ENCODE data around the gene STX11.
"Not testable (repeated sequence)": the region's sequence is repeated elsewhere in the genome, so short reads cannot be mapped to it uniquely, and the experiment has no call there.

The STX11 gene

DNA sequence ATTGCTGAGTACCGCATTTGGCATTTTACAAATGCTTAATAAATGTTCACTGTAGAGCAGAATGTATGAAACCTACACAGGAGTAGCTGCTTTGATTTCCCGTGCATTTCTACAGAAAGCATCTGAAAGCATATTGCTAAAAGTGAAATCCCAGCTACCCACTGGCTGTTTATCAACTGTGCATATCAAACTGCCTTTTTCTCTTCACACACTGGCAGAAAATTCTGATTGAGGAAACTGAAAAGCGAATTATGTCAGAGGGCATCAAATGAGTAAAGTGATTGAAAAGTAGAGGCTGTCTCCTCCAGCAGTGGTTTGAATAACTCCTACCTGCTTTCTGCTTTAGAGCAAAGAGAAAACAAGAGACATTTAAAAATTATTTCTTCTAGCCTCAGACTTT, 28.0 kb downstream of the STX11 start:
- DNase-seq = no peak

DNA sequence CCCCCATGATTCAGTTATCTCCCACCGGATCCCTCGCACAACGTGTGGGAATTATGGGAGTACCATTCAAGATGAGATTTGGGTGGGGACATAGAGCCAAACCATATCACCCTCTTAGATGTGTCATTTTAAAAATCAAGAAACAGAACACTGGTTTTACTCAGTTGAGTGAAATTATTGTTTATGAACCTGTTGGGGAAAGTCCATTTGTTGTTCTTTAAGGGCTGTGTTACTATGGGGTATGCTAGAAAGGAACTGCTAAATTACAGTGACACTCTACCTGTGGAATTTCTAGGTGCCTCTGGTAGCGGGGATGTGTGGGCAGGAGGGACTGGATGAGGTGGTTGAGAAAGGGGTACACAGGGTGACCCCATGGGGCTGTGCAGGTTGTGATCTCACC, 28.9 kb downstream of the STX11 start:
- DNase-seq = no peak

DNA sequence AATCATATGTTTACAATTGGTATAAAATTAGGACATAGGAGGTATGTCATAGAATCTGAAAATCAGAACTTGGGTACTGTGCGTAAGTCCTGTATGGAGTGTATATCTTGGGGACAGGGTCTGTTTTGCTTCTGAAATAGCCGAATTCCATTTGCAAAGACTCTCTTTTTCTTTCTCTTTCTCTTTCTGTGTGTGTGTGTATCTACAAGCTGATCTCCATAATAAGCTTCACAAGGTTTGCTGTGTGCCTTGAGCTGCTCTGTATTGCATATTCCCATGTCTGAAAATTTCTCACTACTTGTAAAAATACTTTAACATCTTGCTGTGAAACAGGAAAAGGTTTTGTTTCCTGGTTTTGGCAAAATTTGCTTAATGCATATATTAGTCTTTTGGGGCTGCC, 29.5 kb downstream of the STX11 start:
- DNase-seq = no peak

DNA sequence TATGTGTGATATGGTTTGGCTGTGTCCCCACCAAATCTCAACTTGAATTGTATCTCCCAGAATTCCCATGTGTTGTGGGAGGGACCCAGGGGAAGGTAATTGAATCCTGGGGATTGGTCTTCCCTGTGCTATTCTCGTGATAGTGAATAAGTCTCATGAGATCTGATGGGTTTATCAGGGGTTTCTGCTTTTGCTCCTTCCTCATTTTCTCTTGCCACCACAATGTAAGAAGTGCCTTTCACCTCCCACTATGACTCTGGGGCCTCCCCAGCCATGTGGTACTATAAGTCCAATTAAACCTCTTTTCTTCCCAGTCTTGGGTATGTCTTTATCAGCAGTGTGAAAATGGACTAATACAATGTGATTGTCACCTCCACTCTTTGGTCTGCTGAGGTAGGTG, 30.0 kb downstream of the STX11 start:
- DNase-seq = not testable (repeated sequence)

DNA sequence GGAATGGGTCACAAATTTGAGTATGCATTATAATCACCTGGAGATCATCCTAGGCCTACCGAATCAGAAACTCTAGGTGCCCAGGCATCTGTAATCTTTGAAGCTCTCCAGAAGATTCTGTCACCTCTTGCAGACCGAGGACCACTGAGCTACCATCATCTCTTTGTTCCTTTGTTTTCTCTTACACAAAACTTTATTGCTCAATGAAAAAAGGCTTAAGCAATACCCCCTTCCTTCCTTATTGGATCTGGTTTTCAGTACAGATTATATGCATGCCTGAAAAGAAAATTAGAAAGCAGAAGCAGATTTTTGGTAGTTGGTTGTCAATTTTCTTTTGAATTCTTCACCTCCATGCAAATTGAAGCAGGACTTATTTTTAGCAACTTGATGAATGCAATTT, 31.3 kb downstream of the STX11 start:
- DNase-seq = no peak

DNA sequence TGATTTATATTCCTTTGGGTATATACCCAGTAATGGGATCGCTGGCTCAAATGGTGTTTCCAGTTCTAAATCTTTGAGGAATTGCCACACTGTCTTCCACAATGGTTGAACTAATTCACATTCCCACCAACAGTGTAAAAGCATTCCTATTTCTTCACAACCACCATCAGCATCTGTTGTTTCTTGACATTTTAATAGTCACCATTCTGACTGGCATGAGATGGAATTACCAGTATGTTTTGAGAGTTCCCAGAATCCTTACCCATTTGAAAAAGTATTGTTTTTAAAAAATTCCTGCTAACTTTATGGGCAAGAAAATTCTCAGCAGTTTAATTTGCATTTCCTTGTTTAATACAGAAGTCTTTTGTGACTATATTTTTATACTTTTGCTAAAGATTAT, 33.9 kb downstream of the STX11 start:
- DNase-seq = not testable (repeated sequence)

DNA sequence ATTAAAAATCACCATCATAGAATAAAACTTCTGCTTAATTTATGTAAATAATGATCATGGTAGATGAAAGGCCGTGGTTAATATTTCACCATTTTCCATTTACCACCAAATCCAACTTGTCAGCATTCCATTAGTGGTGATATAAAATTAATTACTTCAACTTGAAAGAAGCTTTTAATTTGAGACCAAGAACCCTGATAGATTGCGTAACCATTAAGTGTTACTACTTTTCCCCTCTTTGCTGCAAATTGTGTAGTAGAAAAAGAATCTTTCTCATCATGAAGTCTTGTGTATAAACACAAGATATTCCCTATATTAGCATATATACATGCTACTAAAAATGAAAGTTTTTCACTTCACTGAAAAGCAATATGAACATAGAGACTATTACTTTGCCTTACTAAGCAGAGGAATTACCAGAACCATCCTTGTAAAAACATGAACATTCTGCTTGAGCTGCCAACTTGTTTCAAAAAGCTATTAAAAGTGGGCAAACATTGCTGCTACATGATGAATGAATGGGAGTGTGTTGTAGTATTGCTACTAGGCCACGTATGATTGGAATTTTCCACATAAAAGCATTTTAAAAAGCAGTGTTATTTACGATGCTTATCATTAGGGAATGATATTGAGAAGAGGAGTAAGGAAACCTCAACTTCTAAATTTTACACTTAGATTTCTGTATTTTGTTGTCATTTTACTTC, 35.0 kb downstream of the STX11 start:
- DNase-seq = no peak

DNA sequence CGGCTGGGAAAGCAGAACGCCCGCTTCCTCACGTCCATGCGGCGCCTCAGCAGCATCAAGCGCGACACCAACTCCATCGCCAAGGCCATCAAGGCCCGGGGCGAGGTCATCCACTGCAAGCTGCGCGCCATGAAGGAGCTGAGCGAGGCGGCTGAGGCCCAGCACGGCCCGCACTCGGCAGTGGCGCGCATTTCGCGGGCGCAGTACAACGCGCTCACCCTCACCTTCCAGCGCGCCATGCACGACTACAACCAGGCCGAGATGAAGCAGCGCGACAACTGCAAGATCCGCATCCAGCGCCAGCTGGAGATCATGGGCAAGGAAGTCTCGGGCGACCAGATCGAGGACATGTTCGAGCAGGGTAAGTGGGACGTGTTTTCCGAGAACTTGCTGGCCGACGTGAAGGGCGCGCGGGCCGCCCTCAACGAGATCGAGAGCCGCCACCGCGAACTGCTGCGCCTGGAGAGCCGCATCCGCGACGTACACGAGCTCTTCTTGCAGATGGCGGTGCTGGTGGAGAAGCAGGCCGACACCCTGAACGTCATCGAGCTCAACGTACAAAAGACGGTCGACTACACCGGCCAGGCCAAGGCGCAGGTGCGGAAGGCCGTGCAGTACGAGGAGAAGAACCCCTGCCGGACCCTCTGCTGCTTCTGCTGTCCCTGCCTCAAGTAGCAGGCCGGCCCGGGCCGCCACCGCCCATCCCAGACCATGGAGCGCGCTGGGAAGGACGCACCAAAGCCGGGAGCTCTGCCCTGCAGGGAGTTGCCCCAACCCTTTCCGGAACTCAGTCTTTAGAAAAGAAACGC, 36.7 kb downstream of the STX11 start:
- DNase-seq = no peak

DNA sequence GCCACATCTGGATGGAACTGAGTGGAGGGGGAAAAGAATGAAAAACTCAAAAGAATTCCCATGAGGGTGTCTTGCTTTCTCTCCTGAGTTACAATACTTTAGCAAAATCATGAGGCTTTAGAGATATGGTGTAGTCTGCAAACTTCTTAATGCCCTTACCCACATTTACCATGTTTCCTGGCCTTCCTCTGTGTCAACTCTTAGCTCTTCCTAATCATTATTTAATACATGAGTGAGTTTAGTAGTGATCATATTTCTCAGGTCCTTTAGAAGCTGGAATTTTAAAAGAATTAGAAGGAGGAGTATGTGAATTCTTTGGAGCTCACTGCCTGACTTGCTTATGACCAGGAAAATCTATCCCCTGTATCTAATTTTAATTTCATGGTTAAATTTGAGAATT, 39.0 kb downstream of the STX11 start:
- DNase-seq = no peak

DNA sequence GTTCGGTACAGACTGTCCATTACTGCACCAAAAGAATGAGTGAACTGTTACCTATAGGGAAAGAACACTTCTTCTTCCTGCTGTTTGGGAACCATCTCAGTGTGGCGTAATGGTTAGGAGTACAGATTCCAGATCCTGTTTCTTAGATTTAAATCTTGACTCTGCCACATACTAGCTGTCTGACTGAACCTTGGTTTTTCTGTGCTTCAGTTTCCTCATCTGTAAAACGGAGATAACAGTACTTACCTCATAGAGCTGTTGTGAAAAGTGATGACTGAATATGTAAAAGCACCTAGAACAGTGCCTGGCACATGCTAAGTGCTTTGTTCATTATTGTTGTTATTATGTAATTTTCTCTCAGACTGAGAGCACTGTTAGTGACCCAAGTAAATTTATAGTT, 39.8 kb downstream of the STX11 start:
- no peak for DNase-seq

DNA sequence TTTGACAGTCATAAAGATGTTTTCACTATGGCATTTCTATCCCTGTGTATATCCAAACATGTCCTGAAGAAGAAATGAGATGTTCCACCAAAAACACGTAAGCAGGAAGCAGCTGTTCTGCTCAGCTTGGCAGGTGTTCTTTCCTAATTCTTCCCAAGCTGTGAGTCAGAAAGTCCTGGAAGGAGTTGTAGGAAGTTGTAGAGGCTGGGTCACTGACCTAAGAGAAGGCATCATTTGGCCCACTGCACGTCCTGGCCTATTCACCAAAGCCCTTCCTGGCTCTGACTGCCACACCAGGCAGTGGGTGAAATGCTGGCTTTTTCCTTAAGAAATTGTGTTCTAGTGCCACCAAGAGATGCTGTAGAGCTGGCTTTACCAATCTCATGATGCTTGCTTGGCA, 40.3 kb downstream of the STX11 start:
- no peak for DNase-seq

DNA sequence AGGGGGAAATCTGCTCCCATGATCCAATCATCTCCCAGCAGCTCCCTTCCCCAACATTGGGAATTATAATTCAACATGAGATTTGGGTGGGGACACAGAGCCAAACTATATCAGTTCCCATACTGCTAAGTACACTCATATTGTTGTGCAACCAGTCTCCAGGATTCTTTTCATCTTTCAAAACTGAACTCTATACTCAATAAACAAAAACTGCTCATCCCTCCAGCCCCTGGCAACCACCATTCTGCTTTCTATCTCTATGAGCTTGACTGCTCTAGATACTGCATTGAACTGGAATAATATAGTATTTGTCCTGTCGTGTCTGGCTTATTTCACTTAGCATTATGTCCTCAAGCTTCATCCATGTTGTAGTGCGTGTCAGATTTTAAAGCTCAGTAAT, 42.9 kb downstream of the STX11 start:
- DNase-seq = no peak

DNA sequence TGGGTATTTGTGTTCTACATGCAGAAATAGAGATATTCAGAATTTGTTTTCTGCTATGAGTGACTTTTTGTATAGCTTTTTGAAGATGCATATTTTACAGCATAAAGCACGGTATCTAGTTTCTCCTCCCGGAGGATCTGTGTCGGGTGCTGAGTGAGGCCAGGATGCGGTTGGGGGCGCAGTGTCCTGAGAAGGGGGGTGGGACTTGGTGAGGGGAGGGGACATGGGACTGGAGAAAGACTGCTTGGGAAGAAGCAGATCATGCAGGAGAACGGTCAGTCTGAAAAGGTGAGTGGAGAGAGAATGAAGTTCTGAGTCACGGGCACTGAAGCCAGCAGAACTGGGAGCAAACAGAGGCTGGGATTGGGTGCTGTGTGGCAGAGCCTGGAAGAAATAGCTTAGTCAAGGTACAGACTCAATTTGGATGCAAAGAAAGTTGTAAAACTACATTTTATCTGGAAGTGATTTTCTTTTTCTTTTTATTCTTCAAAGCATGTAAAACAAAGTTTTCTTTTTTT, 44.0 kb downstream of the STX11 start:
- no peak for DNase-seq

DNA sequence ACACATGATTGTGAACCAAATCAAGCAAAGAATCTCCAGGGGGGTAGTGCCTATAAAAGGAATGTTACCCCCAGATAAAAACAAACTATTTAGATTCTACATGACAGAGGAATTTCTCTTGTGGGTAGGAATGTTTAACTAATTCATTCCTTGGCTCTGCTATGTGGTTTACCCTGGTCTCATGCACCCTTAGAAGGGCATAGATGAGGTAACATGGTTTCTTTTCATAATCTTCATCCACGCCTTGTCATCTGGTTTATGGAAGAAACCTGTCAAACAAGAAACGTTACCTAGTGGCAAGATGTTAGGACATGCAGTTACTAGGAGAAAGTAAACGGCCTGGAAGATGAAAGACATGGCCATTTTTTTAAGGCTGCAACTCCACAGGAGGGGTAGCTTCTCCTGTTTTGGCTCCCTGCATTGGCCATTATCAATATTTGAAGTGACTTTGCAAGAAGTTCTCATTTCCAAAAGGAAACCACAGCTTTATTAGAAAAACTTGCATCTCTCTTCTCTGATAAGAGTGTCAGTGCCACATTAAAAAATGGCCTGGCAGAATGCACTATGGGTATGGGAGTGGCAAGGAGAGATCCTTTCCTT, 45.5 kb downstream of the STX11 start:
- DNase-seq = no peak

DNA sequence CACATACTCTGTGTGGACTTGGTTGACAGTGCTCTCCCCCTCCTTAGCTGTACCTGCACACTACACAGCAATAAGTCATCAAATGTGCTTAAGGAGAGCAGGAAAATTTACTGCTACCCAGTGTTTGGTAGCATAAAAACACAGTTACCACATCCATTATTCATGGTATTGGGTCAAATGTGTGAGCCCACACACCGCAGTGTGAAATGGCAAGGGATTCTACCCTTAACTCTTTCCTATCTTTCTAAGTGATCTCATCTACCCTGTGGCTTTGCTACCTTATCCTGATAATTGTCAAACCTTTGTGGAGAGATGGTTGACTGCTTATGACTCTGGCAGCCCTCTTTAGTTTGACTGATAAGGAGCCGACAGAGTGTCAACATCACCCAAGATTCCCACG, 47.6 kb downstream of the STX11 start:
- no peak for DNase-seq

DNA sequence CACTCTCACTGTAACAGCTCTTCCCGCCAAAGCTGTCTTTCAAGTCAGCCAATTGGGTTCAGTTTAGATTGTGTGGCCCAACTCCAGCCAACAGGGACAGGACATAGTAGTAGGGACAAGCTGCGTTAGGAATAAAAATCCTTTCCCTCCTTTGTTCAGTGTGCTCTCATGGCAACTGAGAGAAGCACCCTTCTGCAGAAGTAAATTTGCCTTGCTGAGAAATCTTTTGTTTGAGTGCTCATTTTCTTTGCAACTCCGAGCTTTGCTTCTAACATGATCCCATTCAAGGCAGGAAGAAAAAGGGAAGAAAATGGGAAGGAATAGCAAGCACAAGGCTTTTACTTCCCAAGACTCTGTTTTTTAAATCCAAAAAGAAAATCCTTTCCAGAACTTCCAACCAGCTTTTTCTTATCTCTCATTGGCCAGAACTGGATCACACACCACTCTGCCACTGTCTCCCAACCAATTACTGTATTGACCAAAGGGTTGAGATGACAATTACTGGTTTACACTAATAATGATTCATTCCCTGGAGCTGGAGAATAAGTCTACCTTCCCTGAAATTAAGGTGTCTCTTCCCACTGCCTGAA, 52.7 kb downstream of the STX11 start:
- no peak for DNase-seq

DNA sequence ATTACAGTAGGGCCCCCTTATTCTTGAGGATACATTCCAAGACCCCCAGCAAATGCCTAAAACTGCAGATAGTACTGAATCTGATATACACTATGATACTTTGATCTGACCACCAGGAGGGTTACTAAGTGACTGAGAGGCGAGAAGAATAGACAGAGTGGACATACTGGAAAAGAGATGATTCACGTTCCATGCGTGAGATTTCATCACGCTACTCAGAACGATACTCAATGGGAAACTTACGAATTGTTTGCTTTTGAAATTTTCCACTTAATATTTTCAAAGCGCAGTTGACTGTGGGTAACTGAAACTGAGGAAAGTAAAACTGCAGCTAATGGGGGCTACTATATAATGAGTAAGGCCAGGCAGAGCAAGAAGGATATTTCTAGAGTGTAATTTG, 60.8 kb downstream of the STX11 start:
- no peak for DNase-seq

DNA sequence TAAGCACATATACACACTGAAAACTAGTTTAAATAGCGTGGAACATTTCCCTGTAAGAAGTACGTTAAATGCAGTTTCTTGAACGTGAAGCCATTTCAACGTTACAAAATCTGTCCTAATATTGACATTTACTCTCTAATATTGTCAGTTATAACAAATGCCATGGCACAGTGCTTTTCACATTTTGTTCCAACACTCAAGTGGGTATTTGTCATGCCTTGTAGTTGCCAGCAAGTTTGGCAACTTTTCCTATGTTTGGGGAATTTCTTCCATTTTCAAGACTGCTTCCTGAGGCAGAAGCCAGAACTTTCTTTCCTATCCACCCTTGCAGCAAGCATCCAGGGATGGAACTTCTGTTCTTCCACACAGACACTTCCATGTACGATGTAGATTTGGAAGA, 63.0 kb downstream of the STX11 start:
- DNase-seq = no peak

DNA sequence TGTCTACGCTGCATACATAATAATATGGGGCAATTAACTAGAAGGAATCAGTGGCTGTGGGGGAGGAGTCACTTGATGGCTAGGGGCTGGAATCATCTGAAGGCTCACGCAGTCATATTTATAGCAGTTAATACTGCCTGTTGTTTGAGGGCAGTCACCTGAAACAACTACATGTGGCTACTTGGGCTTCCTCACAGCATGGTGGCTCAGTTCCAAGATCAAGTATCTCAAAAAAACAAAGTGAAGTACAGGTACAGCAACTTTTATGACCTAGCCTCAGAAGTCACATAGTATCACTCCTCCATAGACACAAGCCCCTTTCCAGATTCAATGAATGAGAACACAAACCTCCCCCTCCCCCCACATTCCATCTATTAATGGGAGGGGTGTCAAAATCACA, 63.7 kb downstream of the STX11 start:
- no peak for DNase-seq

DNA sequence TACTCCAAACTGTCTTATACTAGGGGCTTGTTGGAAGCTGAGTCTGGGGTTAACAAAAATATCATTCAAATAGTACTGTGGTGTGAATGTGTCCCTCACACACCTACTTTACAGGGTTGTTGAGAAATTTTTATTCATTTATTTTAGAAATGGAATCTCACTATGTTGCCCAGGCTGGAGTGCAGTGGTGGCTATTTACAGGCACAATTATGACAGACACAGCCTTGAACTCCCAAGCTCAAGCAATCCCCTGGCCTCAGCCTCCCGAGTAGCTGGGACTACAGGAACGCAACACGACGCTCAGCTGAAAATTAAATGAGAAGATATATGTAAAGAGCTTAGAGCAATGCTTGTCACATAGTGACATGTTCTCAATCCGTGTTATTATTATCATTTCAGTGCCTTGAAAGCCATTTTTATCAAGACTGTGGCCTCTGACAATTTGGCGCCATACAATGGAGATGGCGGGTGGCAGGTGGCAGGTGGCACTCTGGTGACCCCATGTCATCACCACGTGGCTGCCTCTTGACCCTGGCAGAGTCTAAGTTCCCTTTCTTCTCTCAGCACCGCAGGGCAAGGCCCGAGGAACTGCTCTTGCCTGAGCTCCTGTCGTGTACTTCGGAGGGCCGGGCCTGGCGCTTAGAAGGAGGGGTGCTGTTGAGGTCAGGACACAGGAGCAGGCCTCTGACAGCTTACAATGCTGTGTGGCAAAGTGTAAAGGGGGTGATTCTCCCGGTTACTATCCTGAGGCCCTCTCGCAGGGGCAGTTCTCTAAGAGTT, 64.5 kb downstream of the STX11 start:
- no peak for DNase-seq

DNA sequence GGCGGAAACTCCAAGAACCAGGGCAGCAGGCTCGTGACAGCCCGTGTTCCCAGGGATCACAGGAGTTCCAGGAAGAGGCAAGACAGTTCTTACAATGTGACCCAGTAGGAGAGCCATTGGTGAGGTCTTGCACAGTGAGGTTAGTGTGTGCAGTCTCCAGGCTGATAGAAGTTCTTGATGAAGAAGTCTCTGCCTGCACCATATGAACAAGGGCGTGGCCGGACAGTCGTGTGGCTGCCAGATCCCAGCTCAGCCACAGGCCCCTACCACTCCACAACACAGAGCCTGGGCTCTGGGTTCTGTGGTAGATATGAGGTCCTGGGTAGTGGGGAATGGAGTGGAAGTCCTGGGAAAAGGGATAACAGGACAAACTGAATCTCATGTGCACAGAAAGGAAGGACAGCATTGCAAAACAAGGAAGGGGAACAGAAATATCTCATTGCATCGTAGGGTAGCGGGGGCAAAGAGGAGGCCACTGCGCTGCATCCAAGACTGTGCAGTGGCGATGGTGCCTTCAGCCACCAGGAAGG, 65.2 kb downstream of the STX11 start:
- no peak for DNase-seq

DNA sequence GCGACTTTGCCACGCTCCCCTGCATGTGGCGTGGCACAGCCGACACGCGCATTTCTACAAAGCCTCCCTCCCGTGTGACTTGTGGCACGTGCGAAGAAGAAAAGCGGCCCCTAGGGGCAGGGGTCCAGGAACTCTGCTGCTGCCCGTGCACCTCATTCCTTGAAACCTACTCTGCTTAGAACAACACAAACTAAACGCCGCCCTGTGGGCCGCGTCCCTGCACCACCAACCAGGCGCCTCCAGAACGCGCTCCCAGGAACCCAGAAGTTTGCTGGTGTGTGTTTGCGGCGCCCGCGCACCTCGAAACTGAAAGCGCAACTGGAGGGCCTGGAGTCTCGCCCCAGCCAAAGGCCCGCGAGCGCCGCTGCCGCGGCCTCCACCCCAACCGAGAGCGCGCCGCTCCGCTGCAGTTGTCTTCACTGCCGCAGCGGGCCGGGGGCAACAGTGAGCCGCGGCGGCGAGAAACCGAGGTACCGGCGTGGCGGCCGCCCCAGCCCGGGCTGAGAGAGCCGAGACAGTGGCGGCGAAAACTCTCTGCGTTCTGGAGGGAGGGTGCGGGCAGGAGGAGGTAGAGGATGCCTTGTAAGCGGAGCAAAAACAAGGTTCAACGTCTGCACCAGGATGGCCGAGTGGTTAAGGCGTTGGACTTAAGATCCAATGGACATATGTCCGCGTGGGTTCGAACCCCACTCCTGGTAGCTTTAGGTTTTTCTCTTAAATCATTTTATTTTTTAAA, 65.8 kb downstream of the STX11 start:
- peak; percentile 87 for DNase-seq
